HL-60 (cell line): ENCODE data around the gene KLHL21.

Experiments
- POLR2AphosphoS5 ChIP-seq: IDR thresholded peaks from 2 replicates; pipeline ENCODE4 v1.6.1; 2012; ENCODE audit warnings: low read depth
- TF ChIP-seq, protein P1 (sequence below): IDR thresholded peaks from one replicate; pipeline ENCODE4 v1.5.1; 2011; ENCODE audit warnings: low read length, control low read depth, inconsistent platforms; ENCODE audit not compliant: insufficient read depth
- TF ChIP-seq, protein P2 (sequence below): IDR thresholded peaks from 2 replicates; pipeline ENCODE4 v1.6.1; 2012; ENCODE audit warnings: low read depth; ENCODE audit not compliant: insufficient replicate concordance

DNA sequence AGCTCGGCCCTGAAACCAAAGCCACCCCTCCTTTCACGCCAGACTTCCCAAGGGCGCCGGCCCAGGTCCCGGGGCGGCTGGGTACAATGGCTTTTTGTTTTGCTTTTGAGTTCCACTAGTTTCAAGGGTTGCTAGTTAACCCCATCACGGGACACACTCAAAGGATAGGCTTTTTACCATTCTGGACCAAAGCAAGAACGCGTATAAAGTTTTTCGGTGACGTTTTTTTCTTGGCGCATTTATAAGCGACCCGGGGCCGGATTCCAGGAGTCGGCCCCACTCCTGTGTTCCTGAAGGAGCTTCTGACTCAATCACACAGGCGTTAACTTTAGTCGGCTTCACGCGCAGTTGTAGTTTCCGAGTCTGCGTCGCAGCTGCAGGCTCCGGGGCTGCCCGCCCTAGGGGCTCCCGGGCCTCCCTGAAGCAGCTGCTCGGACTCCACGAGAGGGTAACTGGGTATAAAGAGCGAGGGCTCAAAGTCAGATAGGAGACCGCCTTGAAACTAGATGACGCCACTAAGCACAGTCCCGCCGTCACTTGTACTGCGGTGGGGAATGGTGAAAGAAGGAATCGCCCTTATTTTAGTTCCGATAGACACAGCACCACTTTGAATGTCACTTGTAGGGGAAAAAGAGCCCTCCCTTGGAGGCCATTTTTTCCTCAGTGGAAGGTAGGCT, 707 bp upstream of the KLHL21 start:
- TF ChIP-seq, protein P1, sequence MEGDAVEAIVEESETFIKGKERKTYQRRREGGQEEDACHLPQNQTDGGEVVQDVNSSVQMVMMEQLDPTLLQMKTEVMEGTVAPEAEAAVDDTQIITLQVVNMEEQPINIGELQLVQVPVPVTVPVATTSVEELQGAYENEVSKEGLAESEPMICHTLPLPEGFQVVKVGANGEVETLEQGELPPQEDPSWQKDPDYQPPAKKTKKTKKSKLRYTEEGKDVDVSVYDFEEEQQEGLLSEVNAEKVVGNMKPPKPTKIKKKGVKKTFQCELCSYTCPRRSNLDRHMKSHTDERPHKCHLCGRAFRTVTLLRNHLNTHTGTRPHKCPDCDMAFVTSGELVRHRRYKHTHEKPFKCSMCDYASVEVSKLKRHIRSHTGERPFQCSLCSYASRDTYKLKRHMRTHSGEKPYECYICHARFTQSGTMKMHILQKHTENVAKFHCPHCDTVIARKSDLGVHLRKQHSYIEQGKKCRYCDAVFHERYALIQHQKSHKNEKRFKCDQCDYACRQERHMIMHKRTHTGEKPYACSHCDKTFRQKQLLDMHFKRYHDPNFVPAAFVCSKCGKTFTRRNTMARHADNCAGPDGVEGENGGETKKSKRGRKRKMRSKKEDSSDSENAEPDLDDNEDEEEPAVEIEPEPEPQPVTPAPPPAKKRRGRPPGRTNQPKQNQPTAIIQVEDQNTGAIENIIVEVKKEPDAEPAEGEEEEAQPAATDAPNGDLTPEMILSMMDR, result no peak
- no peak for TF ChIP-seq POLR2AphosphoS5
- TF ChIP-seq, protein P2, sequence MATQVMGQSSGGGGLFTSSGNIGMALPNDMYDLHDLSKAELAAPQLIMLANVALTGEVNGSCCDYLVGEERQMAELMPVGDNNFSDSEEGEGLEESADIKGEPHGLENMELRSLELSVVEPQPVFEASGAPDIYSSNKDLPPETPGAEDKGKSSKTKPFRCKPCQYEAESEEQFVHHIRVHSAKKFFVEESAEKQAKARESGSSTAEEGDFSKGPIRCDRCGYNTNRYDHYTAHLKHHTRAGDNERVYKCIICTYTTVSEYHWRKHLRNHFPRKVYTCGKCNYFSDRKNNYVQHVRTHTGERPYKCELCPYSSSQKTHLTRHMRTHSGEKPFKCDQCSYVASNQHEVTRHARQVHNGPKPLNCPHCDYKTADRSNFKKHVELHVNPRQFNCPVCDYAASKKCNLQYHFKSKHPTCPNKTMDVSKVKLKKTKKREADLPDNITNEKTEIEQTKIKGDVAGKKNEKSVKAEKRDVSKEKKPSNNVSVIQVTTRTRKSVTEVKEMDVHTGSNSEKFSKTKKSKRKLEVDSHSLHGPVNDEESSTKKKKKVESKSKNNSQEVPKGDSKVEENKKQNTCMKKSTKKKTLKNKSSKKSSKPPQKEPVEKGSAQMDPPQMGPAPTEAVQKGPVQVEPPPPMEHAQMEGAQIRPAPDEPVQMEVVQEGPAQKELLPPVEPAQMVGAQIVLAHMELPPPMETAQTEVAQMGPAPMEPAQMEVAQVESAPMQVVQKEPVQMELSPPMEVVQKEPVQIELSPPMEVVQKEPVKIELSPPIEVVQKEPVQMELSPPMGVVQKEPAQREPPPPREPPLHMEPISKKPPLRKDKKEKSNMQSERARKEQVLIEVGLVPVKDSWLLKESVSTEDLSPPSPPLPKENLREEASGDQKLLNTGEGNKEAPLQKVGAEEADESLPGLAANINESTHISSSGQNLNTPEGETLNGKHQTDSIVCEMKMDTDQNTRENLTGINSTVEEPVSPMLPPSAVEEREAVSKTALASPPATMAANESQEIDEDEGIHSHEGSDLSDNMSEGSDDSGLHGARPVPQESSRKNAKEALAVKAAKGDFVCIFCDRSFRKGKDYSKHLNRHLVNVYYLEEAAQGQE, result no peak
